Activated naive CD8-positive, alpha-beta T cell treated with anti-CD3 and anti-CD28 coated beads for 36 hours (primary cell): ENCODE measurements around the gene ADM2. TPM values are rescaled to one million over a fixed set of nuclear protein-coding genes. Genes with fewer than 3 reads are reported as not detected.
A peak's percentile ranks its signal among the peaks of the same experiment; 100 is the strongest.

ENCODE experiments used
- DNase-seq: peaks from one replicate; pipeline ENCODE4 v3.0.0; 2021
- H3K27ac Mint-ChIP-seq: one replicate; pipeline ENCODE4 v1.8.0; 2022; ENCODE audit warnings: mild to moderate bottlenecking, moderate library complexity, mixed read lengths
- H3K27me3 Mint-ChIP-seq: one replicate; pipeline ENCODE4 v1.8.0; 2022; ENCODE audit warnings: mild to moderate bottlenecking, mixed read lengths
- H3K36me3 Mint-ChIP-seq: one replicate; pipeline ENCODE4 v1.8.0; 2021; ENCODE audit warnings: mild to moderate bottlenecking, mixed read lengths
- H3K4me1 Mint-ChIP-seq: one replicate; pipeline ENCODE4 v1.8.0; 2021; ENCODE audit warnings: mixed read lengths
- H3K4me3 Mint-ChIP-seq: one replicate; pipeline ENCODE4 v1.8.0; 2022; ENCODE audit warnings: mild to moderate bottlenecking, moderate library complexity, mixed read lengths
- H3K9me3 Mint-ChIP-seq: one replicate; pipeline ENCODE4 v1.8.0; 2022; ENCODE audit warnings: mixed read lengths
- total RNA-seq, 2 experiments: library from RNA; stranded (reverse); gene quantifications; one replicate each; pipeline ENCODE4 v1.2.3, GENCODE V29; 2021

ADM2 gene
- total RNA-seq, 2 experiments from 2014 or later = 6.7 to 7.5 TPM

DNA sequence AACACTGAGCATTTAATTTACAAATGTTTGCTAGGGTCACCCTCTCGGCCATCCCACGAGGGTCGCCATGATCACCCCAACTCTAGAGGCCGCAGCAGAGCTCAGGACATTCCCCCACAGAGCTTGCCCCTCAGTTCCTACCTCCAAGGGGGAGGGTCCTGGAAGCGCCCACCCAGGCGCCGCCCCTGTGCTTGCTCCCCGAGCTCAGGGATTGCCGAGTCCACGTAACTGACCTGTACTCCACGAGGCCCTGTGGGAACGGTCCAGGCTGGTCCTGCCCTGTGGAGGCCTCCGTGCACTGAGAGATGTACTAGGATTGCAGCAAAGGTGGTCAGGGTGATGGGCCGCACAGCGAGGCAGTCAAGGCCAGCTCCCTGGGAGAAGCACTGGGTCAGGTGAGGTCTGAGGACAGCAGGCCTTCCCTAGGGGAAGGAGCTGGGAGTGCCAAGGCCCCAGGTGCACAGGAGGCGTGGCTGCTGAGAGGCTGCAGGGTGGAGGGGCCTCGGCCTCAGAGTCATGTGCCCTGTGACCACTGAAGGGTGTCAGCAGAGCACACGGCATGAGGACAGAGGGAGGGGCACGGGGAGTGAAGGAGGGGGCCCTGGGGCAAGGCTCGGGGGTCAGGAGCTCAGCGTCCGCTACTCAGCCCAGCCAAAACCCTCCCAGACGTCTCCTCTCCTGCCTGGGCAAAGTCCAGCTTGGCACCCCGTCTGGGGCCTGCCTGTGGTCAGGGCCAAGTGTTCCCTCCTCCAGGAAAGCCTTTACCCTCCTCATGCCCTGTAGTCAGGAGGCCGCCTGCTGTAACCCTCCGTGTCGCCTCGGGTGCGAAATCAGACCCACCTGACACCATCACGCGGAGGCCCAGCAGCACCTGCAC is 2.9 kb downstream of the ADM2 start:
- H3K9me3 Mint-ChIP-seq = no peaks in the 10 kb centered on the region
- no peak for DNase-seq
- H3K4me1 Mint-ChIP-seq = peaks cover 4% of the 10 kb centered on the region
- peaks cover 7% of the 10 kb centered on the region for H3K27me3 Mint-ChIP-seq
- no peak overlapping the region for H3K4me3 Mint-ChIP-seq
- no peaks in the 10 kb centered on the region for H3K36me3 Mint-ChIP-seq
- no peak overlapping the region for H3K27ac Mint-ChIP-seq

DNA sequence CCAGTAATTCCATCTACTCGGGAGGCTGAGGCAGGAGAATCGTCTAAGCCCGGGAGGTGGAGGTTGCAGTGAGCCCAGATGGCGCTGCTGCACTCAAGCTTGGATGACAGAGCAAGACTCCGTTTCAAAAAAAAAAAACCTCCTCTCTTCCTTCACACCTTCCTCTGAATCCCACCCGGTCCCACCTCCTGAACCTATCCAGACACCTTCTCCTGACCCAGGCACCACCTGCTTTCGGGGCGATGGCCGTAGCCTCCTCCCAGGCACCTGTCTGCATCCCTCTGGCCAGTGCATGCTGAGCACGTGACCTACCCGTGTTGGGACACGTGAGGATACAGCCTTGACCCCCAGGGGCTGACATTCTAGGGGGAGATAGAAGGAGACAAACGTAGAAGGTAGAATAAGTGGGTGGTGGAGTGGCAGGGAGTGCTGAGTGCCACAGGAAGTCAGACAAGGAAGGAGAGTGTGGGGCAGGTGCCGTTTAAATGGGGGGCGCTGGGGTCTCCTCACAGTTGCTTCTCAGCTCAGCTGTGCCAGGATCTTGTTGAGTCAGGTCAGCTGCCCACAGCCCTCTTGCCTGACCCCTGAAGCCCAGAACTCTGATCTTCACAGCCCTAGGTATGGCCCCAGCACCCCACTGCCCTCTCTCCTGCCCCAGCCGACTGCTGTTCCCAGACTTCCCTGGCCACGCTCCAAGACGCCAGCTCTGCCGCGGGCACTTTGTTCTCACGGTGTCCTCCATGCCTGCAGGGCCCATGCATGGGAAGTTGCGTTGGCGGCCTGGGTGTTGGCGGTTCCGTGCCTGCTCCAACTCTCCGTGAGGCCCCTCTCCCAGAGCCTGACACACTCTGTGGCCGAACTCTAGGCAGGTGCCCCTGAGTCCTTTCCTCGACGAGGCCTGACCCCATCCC is 4.1 kb downstream of the ADM2 start:
- Mint-ChIP-seq H3K4me3 (no peak overlapping the region), H3K4me1 (no peaks in the 10 kb centered on the region), H3K9me3 (no peaks in the 10 kb centered on the region), H3K27me3 (no peaks in the 10 kb centered on the region), H3K27ac (no peak overlapping the region), H3K36me3 (no peaks in the 10 kb centered on the region)
- no peak for DNase-seq

DNA sequence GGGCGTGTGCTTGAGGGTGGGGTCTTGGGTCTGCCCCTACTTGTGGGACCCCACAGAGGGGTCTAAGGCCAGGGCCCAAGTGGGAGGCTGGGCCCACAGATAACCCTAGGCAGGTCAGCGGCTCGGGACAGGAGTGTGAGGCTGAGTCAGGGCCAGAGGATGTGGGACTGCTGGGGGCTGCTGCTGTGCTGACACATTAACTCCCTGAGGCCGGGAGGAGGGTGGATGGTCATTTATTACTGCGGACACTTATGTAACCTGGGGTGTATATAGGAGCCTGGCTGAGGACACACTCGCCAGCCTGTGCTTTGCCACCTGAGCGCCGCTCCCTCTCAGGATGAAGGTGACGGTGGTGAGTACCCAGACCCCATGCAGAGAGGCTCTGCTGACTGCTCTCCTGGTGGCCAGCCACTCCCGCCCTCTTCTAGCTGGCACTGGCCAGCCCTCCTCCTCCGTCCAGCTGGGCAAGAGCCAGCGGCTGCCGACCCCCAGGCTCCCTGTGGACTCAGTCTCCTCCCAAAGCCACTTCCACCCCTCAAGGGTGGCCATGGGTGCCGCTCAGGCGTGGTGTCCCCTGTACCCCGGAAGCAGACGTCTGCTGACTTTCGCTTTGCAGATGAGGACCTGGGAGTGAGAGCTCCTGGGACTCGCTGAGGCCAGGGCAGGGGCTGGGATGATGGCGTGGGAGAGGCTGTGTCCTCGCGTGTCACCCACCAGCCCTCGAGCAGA is 5.4 kb downstream of the ADM2 start, which contains the start of gene MIOX:
MIOX (plus strand) TSS at position 299 of the 729 bp plus-strand sequence; CDS start at position 338, 39 bp downstream.
- H3K27ac Mint-ChIP-seq = no peak within 1 kb of the TSS
- H3K36me3 Mint-ChIP-seq = no peaks in the 10 kb centered on the region
- no peaks in the 10 kb centered on the region for H3K9me3 Mint-ChIP-seq
- no peaks in the 10 kb centered on the region for H3K27me3 Mint-ChIP-seq
- no peak within 1 kb of the TSS for H3K4me3 Mint-ChIP-seq
- peaks cover 8% of the 10 kb centered on the region for H3K4me1 Mint-ChIP-seq
- DNase-seq = no peak

DNA sequence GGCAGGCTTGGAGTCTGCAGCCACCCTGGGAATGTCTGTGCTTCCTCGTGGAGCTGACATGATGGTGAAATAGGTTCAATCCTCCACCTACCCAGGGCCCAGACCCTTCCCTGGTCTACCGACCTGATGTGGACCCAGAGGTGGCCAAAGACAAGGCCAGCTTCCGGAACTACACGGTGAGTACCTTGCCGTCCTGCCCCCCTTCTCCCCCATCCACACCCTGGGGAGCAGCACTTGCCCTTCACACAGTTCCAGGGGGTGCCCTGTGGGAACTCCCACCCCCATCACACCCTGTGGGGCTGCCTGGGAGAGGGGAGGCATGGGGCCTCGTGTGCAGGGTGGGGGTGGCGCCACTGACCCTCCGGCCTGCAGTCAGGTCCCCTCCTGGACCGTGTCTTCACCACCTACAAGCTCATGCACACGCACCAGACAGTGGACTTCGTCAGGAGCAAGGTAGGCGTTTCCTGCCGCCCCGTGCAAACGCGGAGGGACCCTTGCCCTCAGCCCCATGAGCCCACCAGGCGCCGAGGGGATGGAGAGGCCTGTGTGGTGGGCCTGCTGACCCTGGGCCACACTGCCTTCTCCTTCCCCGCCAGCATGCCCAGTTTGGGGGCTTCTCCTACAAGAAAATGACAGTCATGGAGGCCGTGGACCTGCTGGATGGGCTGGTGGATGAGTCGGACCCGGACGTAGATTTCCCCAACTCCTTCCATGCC is 6.1 kb downstream of the ADM2 start:
- Mint-ChIP-seq H3K4me1 (peaks cover 8% of the 10 kb centered on the region), H3K9me3 (no peaks in the 10 kb centered on the region), H3K27ac (no peak overlapping the region), H3K27me3 (no peaks in the 10 kb centered on the region), H3K36me3 (no peaks in the 10 kb centered on the region), H3K4me3 (no peak overlapping the region)
- DNase-seq = no peak

DNA sequence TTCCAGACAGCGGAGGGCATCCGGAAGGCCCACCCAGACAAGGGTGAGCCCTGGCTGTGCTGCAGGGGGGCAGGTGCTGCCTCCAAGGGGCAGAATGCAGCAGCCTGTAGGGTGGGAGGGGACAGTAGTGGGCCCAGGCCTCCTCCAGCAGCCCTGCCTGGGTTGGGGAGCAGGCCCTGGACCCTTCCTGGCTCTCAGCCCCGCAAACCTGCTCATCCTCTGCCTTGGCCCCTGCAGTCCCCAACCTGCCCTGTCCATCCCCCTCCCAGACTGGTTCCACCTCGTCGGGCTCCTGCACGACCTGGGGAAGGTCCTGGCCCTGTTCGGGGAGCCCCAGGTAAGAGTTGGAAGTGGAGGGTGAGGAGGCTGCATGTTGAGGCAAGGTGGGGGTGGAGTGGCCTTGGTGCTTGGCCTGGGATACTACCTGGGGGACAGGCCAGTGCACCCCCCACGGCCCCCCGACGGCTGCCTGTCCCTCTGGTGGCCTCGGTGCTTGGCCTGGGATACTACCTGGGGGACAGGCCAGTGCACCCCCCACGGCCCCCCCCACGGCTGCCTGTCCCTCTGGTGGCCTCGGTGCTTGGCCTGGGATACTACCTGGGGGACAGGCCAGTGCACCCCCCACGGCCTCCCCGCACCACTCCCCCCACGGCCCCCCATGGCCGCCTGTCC is 6.8 kb downstream of the ADM2 start:
- Mint-ChIP-seq H3K4me1 (peaks cover 8% of the 10 kb centered on the region), H3K9me3 (no peaks in the 10 kb centered on the region), H3K36me3 (no peaks in the 10 kb centered on the region), H3K4me3 (no peak overlapping the region), H3K27ac (no peak overlapping the region), H3K27me3 (no peaks in the 10 kb centered on the region)
- no peak for DNase-seq

DNA sequence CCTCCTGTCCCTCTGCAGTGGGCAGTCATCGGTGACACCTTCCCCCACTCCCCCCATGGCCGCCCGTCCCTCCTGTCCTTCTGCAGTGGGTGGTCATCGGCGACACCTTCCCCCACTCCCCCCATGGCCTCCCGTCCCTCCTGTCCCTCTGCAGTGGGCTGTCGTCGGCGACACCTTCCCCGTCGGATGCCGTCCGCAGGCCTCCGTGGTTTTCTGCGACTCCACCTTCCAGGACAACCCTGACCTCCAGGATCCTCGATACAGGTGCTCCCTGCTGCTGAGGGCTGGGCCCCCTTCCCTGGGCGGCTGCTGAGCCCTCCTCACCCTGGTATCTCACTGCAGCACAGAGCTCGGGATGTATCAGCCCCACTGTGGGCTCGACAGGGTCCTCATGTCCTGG is 7.5 kb downstream of the ADM2 start:
- H3K4me3 Mint-ChIP-seq = no peak overlapping the region
- DNase-seq = no peak
- peaks cover 8% of the 10 kb centered on the region for H3K4me1 Mint-ChIP-seq
- H3K27me3 Mint-ChIP-seq = no peaks in the 10 kb centered on the region
- H3K9me3 Mint-ChIP-seq = no peaks in the 10 kb centered on the region
- H3K36me3 Mint-ChIP-seq = no peaks in the 10 kb centered on the region
- H3K27ac Mint-ChIP-seq = no peak overlapping the region

DNA sequence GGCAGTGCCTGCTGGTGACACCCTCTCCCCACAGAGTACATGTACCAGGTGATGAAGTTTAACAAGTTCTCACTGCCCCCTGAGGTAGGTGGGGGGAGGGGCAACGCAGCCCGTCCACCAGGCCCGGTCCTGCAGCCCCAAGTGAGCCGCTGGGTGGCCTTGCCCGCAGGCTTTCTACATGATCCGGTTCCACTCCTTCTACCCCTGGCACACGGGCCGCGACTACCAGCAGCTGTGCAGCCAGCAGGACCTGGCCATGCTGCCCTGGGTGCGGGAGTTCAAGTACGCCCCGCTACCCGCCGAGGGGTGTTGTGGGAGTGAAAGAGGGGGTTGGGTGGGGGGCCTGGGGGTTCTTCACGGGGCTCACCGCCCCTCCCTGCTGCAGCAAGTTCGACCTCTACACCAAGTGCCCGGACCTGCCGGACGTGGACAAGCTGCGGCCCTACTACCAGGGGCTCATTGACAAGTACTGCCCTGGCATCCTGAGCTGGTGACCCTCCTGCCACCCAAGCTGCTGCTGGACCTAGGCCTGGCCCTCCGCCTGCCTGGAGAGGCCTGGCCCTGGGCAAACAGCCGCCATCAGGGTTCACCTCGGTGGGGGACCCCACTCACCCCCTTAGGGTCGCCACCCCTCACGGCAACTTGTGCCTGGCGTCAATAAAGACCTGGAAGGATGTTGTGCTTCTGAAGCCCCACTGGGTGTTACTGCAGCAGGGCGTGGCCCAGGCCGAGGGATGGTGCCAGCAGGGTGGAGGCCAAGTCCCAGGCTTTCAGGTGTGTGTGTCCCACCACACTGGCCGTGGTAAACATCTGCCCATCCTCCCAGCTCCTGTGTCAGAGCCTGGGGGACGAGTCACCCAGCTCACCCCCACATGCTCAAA is 8.3 kb downstream of the ADM2 start:
- no peak overlapping the region for H3K27ac Mint-ChIP-seq

DNA sequence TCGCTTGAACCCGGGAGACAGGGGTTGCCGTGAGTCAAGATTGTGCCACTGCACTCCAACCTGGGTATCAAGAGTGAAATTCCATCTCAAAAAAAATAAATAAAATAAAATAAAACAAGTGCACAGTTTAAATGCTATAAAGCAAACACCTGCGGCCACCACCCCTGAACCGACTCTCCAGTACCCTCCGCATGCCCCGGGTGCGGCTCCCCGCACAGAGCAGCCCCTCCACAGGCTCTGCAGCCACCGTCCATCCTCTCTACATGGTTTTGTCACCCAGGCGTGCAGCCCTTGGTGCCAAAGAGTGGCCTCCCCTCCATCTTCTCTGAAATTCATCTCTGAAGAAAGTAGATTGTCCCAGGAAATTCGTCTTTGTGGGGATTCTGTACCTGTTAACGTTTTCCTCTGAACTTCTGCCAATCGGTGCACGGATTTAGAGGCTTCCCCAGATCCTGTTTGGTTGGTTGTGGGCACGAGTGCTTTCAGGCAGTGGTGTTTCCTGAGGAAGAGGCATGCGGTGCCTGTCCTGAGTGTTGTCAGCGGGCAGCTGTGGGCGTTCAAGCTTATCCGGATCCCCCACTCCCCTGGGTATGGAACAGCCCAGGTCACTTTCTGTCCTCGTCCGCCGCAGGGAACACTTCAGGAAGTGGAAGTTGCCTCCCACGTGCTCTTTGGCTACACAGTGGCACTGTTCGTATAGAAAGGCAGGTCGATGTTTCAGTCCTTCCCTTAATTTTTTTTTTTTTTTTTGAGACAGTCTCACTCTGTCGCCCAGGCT is 9.4 kb downstream of the ADM2 start:
- Mint-ChIP-seq H3K4me1 (peaks cover 8% of the 10 kb centered on the region), H3K27me3 (no peaks in the 10 kb centered on the region), H3K27ac (peak overlapping the region; percentile 31), H3K4me3 (peak overlapping the region; percentile 19), H3K36me3 (no peaks in the 10 kb centered on the region), H3K9me3 (no peaks in the 10 kb centered on the region)
- DNase-seq = no peak

More for the DNA sequence above, 8.3 kb downstream of the ADM2 start:
- no peak for DNase-seq
- no peaks in the 10 kb centered on the region for H3K27me3 Mint-ChIP-seq
- H3K9me3 Mint-ChIP-seq = no peaks in the 10 kb centered on the region
- H3K36me3 Mint-ChIP-seq = no peaks in the 10 kb centered on the region
- H3K4me1 Mint-ChIP-seq = peaks cover 8% of the 10 kb centered on the region
- no peak overlapping the region for H3K4me3 Mint-ChIP-seq

DNA sequence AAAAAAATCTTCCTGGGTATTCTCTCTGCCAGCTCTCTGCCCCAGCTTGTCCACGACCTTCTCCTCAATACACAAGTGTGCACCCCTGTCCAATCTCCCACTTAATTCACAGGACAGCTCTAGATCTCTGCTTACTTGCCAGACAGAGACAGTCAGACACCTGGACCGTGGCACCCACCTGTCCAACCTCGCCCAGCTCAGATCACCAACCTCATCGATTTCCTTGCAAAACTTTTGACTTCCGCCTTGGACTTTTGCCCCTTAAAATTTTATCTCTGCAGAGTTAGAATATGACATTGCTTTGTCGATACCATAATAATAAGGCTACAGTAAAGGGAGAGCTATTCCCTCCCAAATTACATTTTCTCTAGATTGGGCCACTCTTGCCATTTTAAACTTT is 15.8 kb downstream of the ADM2 start:
- H3K36me3 Mint-ChIP-seq = peaks cover under 1% of the 10 kb centered on the region

DNA sequence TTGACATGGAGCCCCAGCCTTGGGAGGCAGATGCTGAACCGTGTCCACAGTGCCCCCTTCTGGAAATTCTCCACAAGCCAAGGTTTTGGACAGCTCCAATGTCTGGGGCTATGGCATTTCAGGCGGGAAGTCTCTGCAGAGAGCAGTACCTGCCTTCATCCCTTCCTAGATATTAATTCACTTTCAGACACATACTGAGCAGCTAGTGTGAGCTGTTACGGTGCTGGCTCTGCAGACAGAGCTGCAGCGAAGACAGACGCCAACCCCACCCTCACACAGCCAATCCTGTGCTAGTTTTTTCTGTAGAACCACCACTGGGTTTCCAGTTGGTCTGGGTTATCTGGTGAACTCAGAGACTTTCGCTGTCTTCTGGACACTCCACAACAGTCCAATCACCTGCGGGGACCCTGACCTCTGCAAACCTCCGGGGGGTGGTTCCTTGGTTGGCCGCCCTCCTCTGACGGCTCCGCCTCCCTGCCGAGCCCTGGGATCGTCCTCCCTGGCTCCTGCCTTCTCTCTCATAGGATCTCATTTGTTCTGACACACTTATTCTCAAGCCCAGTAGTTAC is 17.1 kb downstream of the ADM2 start:
- Mint-ChIP-seq H3K4me1 (peaks cover 6% of the 10 kb centered on the region), H3K4me3 (no peak overlapping the region), H3K27ac (no peak overlapping the region), H3K27me3 (no peaks in the 10 kb centered on the region), H3K36me3 (peaks cover 2% of the 10 kb centered on the region), H3K9me3 (no peaks in the 10 kb centered on the region)
- peak; percentile 70 for DNase-seq

More for the DNA sequence above, 15.8 kb downstream of the ADM2 start:
- no peaks in the 10 kb centered on the region for H3K27me3 Mint-ChIP-seq
- no peak overlapping the region for H3K27ac Mint-ChIP-seq
- H3K9me3 Mint-ChIP-seq = no peaks in the 10 kb centered on the region
- peaks cover 6% of the 10 kb centered on the region for H3K4me1 Mint-ChIP-seq
- DNase-seq = no peak
- H3K4me3 Mint-ChIP-seq = no peak overlapping the region

DNA sequence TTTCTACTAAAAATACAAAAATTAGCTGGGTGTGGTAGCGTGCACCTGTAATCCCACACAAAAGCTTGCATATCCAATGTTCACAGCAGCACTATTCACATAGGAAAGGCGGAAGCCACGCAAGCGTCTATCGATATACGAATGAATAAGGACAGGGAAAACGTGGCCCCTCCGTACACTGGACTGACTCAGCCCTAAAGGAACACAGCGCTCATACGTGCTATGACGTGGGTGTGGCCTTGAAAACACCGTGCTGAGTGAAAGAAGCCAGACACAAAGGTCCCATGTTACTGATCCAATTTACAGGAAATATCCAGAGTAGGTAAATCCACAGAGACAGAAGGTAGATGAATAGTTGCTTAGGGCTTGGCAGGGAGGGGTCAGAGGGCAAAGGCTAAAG is 19.1 kb downstream of the ADM2 start:
- Mint-ChIP-seq H3K27me3 (no peaks in the 10 kb centered on the region), H3K27ac (no peak overlapping the region), H3K36me3 (peaks cover 2% of the 10 kb centered on the region), H3K9me3 (no peaks in the 10 kb centered on the region), H3K4me3 (no peak overlapping the region), H3K4me1 (peaks cover 6% of the 10 kb centered on the region)
- no peak for DNase-seq

DNA sequence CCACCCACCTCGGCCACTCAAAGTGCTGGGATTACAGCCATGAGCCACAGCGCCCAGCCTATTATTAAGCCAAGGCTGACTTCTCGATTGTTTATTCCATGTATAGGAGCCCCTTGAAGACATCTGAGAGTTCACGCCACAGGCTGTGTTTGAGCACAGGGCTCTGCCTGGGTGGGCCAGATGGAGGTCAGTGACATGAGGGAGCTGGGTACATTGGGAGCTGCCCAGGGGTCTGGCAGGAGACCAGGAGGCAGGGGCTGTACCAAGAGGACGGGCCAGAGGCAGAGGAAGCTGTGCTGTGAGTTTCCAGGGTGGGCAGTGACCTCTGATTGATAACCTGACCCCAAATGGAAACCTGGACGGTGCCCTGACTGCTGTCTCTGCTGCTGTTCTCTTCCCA is 20.8 kb downstream of the ADM2 start:
- peaks cover 6% of the 10 kb centered on the region for H3K4me1 Mint-ChIP-seq
- peaks cover 2% of the 10 kb centered on the region for H3K36me3 Mint-ChIP-seq
- DNase-seq = no peak
- no peak overlapping the region for H3K27ac Mint-ChIP-seq
- H3K4me3 Mint-ChIP-seq = no peak overlapping the region
- H3K27me3 Mint-ChIP-seq = no peaks in the 10 kb centered on the region
- H3K9me3 Mint-ChIP-seq = no peaks in the 10 kb centered on the region
